HCT116 (cell line): ENCODE data around the gene LEMD3. TPM values are rescaled to one million over a fixed set of nuclear protein-coding genes. Genes with fewer than 3 reads are reported as not detected.

ENCODE experiments used
- ATAC-seq: fragments of 200-7000 bp; cut with Tn5 transposase; 2 replicates; pipeline ENCODE4 v1.9.1; 2020; ENCODE audit warnings: mild to moderate bottlenecking, moderate library complexity
- BruUV-seq: library from RNA; stranded (reverse); fragments of 400-500 nt; replicated peaks from 2 replicates; lab custom pipeline; 2021; lab: Mats Ljungman, UMichigan
- CTCF ChIA-PET: fragments of 300-600 bp; sonication (Branson Sonifier 250); formaldehyde crosslinking; loops from one replicate; lab custom pipeline; 2021; ENCODE audit warnings: antibody characterized with exemption; lab: Charles Lee
- POLR2A ChIA-PET: fragments of 300-600, 350-600 bp; sonication (Branson Sonifier 250); formaldehyde crosslinking; loops from one replicate; lab custom pipeline; 2021; ENCODE audit warnings: antibody characterized with exemption; lab: Charles Lee
- RAD21 ChIA-PET, 2 experiments: fragments of 300-600 bp; sonication (Branson Sonifier 250); formaldehyde crosslinking; loops; one replicate each; lab custom pipeline; 2023; ENCODE audit warnings: low total read pairs in 2 of 2; ENCODE audit not compliant: uncharacterized antibody in 2 of 2, unreplicated experiment in 2 of 2, low non-redundant PET in 1 of 2; lab: Charles Lee
- DNase-seq: peaks from one replicate; pipeline ENCODE4 v3.0.0-alpha.2; 2010; ENCODE audit warnings: low read depth, low spot score
- H2AFZ ChIP-seq: fragments of 200-600 bp; shearing (Covaris generic), sonication (generic); 2 replicates; pipeline ENCODE4 v1.6.1; 2017; ENCODE audit warnings: low read depth, mixed run types, mixed read lengths, antibody characterized with exemption, low read length; ENCODE audit not compliant: poor library complexity, severe bottlenecking
- H3K27ac ChIP-seq: 2 replicates; pipeline ENCODE4 v1.5.1; 2012; ENCODE audit warnings: low read depth, low read length
- H3K27me3 ChIP-seq: fragments of 200-600 bp; sonication (generic); 2 replicates; pipeline ENCODE4 v1.6.1; 2016; ENCODE audit warnings: mixed run types, low read length, mixed read lengths; ENCODE audit not compliant: insufficient read depth
- H3K36me3 ChIP-seq, 2 experiments: fragments of 200-500 bp in 1 of 2; fragments of 200-600 bp in 1 of 2; sonication (Bioruptor generic) in 1 of 2; sonication (generic) in 1 of 2; 2 replicates each; pipeline versions ENCODE4 v1.5.1 to v1.6.1; 2014 to 2016; ENCODE audit warnings: low read length in 2 of 2, inconsistent platforms in 1 of 2, mixed read lengths in 1 of 2, mixed run types in 1 of 2; ENCODE audit not compliant: insufficient read depth in 2 of 2, control insufficient read depth in 1 of 2
- H3K4me1 ChIP-seq, 2 experiments: fragments of 200-600 bp in 1 of 2; sonication (generic) in 1 of 2; 2 replicates each; pipeline versions ENCODE4 v1.5.1 to v1.6.1; 2012 to 2017; ENCODE audit warnings: low read length in 2 of 2, inconsistent platforms in 1 of 2, mild to moderate bottlenecking in 1 of 2, mixed read lengths in 1 of 2, mixed run types in 1 of 2, moderate library complexity in 1 of 2; ENCODE audit not compliant: insufficient read depth in 2 of 2, control insufficient read depth in 1 of 2
- H3K4me2 ChIP-seq: fragments of 200-600 bp; sonication (generic); 2 replicates; pipeline ENCODE4 v1.6.1; 2017; ENCODE audit warnings: mixed run types, low read length, mixed read lengths
- H3K4me3 ChIP-seq, 2 experiments: fragments of 200-600 bp in 1 of 2; sonication (generic) in 1 of 2; replicated peaks in 1 of 2; 2 replicates each; pipeline ENCODE4 v1.5.1; 2011 to 2016; ENCODE audit warnings: low read length in 2 of 2, control low read depth in 1 of 2, low read depth in 1 of 2, mild to moderate bottlenecking in 1 of 2, mixed read lengths in 1 of 2, mixed run types in 1 of 2
- H3K79me2 ChIP-seq: fragments of 200-600 bp; sonication (generic); 2 replicates; pipeline ENCODE4 v1.6.1; 2017; ENCODE audit warnings: mild to moderate bottlenecking, mixed run types, low read length, moderate library complexity, mixed read lengths; ENCODE audit not compliant: insufficient read depth
- H3K9ac ChIP-seq: fragments of 200-600 bp; sonication (generic); 2 replicates; pipeline ENCODE4 v1.6.1; 2016; ENCODE audit warnings: low read length, mixed read lengths
- H3K9me2 ChIP-seq: fragments of 200-600 bp; sonication (generic), shearing (Covaris generic); 2 replicates; pipeline ENCODE4 v1.6.1; 2017; ENCODE audit warnings: mixed run types, mild to moderate bottlenecking, moderate library complexity; ENCODE audit not compliant: insufficient read depth
- H3K9me3 ChIP-seq, 2 experiments: fragments of 200-500 bp in 1 of 2; fragments of 200-600 bp in 1 of 2; sonication (Bioruptor generic) in 1 of 2; sonication (generic) in 1 of 2; 2 replicates each; pipeline ENCODE4 v1.6.1; 2014 to 2017; ENCODE audit warnings: low read length in 2 of 2, mixed read lengths in 2 of 2, inconsistent platforms in 1 of 2, low read depth in 1 of 2, mild to moderate bottlenecking in 1 of 2, mixed run types in 1 of 2, moderate library complexity in 1 of 2; ENCODE audit not compliant: control insufficient read depth in 1 of 2, insufficient read depth in 1 of 2
- H4K20me1 ChIP-seq: fragments of 200-600 bp; sonication (generic), shearing (Covaris generic); 2 replicates; pipeline ENCODE4 v1.6.1; 2017; ENCODE audit warnings: mixed run types, mild to moderate bottlenecking, moderate library complexity; ENCODE audit not compliant: insufficient read depth
- CEBPB ChIP-seq: IDR thresholded peaks from 2 replicates; pipeline ENCODE4 v1.6.1; 2012; ENCODE audit warnings: low read depth
- EZH2 ChIP-seq: fragments of 200-600 bp; sonication (generic); IDR thresholded peaks from 2 replicates; pipeline ENCODE4 v1.6.1; 2017; ENCODE audit warnings: antibody characterized with exemption, mixed run types
- EZH2phosphoT487 ChIP-seq: fragments of 200-600 bp; IDR thresholded peaks from 2 replicates; pipeline ENCODE4 v1.6.1; 2018; ENCODE audit warnings: antibody characterized with exemption, borderline replicate concordance
- JUND ChIP-seq: IDR thresholded peaks from 2 replicates; pipeline ENCODE4 v1.6.1; 2012
- POLR2A ChIP-seq: IDR thresholded peaks from 2 replicates; pipeline ENCODE4 v1.7.0; 2011; ENCODE audit warnings: borderline replicate concordance; ENCODE audit not compliant: insufficient read depth, insufficient read length; ENCODE audit errors: extremely low read depth
- POLR2AphosphoS5 ChIP-seq: IDR thresholded peaks from 2 replicates; pipeline ENCODE4 v1.6.1; 2011; ENCODE audit warnings: mild to moderate bottlenecking, low read depth, low read length, moderate library complexity
- SP1 ChIP-seq: IDR thresholded peaks from 2 replicates; pipeline ENCODE4 v1.6.1; 2012; ENCODE audit warnings: low read depth
- SRF ChIP-seq: IDR thresholded peaks from 2 replicates; pipeline ENCODE4 v1.6.1; 2012; ENCODE audit warnings: low read depth
- TCF7L2 ChIP-seq: IDR thresholded peaks from 2 replicates; pipeline ENCODE4 v1.7.0; 2011; ENCODE audit warnings: borderline replicate concordance, inconsistent platforms; ENCODE audit not compliant: insufficient read depth, insufficient read length; ENCODE audit errors: extremely low read depth
- ZFX ChIP-seq: fragments of 450-650 bp; IDR thresholded peaks from 2 replicates; pipeline ENCODE4 v1.6.1; 2017
- ZNF274 ChIP-seq: fragments of 200-500 bp; sonication (Bioruptor generic); IDR thresholded peaks from 2 replicates; pipeline ENCODE4 v1.6.1; 2014; ENCODE audit warnings: mild to moderate bottlenecking, low read depth, low read length, inconsistent platforms
- intact Hi-C: fragments of 100-400 bp; cut with micrococcal nuclease; formaldehyde crosslinking; loops from 2 replicates; pipeline ENCODE4 v1.10.0; 2022
- total RNA-seq: library from RNA; stranded (reverse); gene quantifications from one replicate; pipeline ENCODE4 v1.2.1, GENCODE V29; 2021; ENCODE audit not compliant: unreplicated experiment
- TF ChIP-seq, protein P1 (sequence below): IDR thresholded peaks from 2 replicates; pipeline ENCODE4 v1.6.1; 2012; ENCODE audit warnings: low read depth
- TF ChIP-seq, protein P2 (sequence below), 3 experiments: fragments of 200-600 bp in 1 of 3; sonication (generic) in 1 of 3; IDR thresholded peaks in 2 of 3; conservative IDR thresholded peaks in 1 of 3; 2 replicates each; pipeline ENCODE4 v1.5.1; 2012 to 2017; ENCODE audit warnings: low read depth in 2 of 3, low read length in 2 of 3, antibody characterized with exemption in 1 of 3, borderline replicate concordance in 1 of 3, control low read depth in 1 of 3, mild to moderate bottlenecking in 1 of 3, mixed read lengths in 1 of 3, mixed run types in 1 of 3, moderate library complexity in 1 of 3; ENCODE audit not compliant: insufficient read depth in 1 of 3
- TF ChIP-seq, protein P3 (sequence below): IDR thresholded peaks from 2 replicates; pipeline ENCODE4 v1.6.1; 2011; ENCODE audit warnings: mild to moderate bottlenecking, low read length, moderate library complexity; ENCODE audit not compliant: insufficient replicate concordance; ENCODE audit errors: extremely low read depth

Gene LEMD3
- total RNA-seq, 1 experiment from 2014 or later, result 28.7 TPM

DNA sequence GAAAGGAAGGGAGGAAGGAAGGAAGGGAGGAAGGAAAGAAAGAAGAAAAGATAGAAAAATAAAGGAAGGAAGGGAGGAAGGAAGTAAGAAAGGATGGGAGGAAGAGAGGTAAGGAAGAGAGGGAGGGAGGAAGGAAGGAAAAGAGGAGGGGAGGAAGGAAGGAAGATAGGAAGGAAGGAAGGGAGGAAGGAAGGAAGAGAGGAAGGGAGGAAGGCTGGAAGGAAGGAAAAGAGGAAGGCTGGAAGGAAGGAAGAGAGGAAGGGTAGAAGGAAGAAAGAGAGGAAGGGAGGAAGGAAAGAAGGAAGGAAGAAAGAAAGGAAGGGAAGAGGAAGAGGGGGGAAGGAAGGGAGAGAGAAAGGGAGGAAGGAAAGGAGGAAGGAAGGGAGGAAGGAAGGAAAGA, 35.5 kb upstream of the LEMD3 start:
- no peak overlapping the region for H3K9ac ChIP-seq
- H3K4me3 ChIP-seq, result no peak overlapping the region
- ChIA-PET RAD21 (no interaction called here), CTCF (interaction anchor here (1.7 kb wide), 2 partner anchors 11 to 27 kb away, joined by 3 to 6 read pairs; no protein-coding TSS in a partner anchor)
- intact Hi-C loops, result no loop called here
- H3K27me3 ChIP-seq, result no peaks in the 10 kb centered on the region
- H3K9me3 ChIP-seq, result no peaks in the 10 kb centered on the region
- no peaks in the 10 kb centered on the region for H3K79me2 ChIP-seq
- H3K4me2 ChIP-seq, result no peak overlapping the region
- H2AFZ ChIP-seq, result no peak overlapping the region
- ATAC-seq (no peak), DNase-seq (no peak)
- H3K36me3 ChIP-seq, result no peaks in the 10 kb centered on the region
- H3K4me1 ChIP-seq, result no peaks in the 10 kb centered on the region
- no peaks in the 10 kb centered on the region for H3K9me2 ChIP-seq
- H3K27ac ChIP-seq, result no peak overlapping the region
- no peaks in the 10 kb centered on the region for H4K20me1 ChIP-seq
- TF ChIP-seq CEBPB (no peak), SRF (no peak), ZNF274 (no peak), JUND (no peak), EZH2phosphoT487 (no peak), POLR2AphosphoS5 (no peak), POLR2A (no peak), SP1 (no peak), ZFX (no peak), EZH2 (no peak), TCF7L2 (no peak)
- TF ChIP-seq, protein P1, sequence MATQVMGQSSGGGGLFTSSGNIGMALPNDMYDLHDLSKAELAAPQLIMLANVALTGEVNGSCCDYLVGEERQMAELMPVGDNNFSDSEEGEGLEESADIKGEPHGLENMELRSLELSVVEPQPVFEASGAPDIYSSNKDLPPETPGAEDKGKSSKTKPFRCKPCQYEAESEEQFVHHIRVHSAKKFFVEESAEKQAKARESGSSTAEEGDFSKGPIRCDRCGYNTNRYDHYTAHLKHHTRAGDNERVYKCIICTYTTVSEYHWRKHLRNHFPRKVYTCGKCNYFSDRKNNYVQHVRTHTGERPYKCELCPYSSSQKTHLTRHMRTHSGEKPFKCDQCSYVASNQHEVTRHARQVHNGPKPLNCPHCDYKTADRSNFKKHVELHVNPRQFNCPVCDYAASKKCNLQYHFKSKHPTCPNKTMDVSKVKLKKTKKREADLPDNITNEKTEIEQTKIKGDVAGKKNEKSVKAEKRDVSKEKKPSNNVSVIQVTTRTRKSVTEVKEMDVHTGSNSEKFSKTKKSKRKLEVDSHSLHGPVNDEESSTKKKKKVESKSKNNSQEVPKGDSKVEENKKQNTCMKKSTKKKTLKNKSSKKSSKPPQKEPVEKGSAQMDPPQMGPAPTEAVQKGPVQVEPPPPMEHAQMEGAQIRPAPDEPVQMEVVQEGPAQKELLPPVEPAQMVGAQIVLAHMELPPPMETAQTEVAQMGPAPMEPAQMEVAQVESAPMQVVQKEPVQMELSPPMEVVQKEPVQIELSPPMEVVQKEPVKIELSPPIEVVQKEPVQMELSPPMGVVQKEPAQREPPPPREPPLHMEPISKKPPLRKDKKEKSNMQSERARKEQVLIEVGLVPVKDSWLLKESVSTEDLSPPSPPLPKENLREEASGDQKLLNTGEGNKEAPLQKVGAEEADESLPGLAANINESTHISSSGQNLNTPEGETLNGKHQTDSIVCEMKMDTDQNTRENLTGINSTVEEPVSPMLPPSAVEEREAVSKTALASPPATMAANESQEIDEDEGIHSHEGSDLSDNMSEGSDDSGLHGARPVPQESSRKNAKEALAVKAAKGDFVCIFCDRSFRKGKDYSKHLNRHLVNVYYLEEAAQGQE, result no peak
- TF ChIP-seq, protein P2, sequence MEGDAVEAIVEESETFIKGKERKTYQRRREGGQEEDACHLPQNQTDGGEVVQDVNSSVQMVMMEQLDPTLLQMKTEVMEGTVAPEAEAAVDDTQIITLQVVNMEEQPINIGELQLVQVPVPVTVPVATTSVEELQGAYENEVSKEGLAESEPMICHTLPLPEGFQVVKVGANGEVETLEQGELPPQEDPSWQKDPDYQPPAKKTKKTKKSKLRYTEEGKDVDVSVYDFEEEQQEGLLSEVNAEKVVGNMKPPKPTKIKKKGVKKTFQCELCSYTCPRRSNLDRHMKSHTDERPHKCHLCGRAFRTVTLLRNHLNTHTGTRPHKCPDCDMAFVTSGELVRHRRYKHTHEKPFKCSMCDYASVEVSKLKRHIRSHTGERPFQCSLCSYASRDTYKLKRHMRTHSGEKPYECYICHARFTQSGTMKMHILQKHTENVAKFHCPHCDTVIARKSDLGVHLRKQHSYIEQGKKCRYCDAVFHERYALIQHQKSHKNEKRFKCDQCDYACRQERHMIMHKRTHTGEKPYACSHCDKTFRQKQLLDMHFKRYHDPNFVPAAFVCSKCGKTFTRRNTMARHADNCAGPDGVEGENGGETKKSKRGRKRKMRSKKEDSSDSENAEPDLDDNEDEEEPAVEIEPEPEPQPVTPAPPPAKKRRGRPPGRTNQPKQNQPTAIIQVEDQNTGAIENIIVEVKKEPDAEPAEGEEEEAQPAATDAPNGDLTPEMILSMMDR (IDR thresholded peaks at IDR 0.05 in 2 of 3, conservative IDR thresholded peaks at IDR 0.05 in 1 of 3; ENCODE audit: borderline replicate concordance in 1 of 3, insufficient read depth in 1 of 3, low read depth in 2 of 3, low read length in 2 of 3), result no peak
- TF ChIP-seq, protein P3, sequence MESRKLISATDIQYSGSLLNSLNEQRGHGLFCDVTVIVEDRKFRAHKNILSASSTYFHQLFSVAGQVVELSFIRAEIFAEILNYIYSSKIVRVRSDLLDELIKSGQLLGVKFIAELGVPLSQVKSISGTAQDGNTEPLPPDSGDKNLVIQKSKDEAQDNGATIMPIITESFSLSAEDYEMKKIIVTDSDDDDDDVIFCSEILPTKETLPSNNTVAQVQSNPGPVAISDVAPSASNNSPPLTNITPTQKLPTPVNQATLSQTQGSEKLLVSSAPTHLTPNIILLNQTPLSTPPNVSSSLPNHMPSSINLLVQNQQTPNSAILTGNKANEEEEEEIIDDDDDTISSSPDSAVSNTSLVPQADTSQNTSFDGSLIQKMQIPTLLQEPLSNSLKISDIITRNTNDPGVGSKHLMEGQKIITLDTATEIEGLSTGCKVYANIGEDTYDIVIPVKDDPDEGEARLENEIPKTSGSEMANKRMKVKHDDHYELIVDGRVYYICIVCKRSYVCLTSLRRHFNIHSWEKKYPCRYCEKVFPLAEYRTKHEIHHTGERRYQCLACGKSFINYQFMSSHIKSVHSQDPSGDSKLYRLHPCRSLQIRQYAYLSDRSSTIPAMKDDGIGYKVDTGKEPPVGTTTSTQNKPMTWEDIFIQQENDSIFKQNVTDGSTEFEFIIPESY, result no peak
- TF ChIP-seq, all 23 proteins: peak for 0
- BruUV-seq, result no TSS peak
- POLR2A ChIA-PET, result interaction anchor here (0.5 kb wide), 1 partner anchor 205 kb away, joined by 3 read pairs; no protein-coding TSS in a partner anchor
